SK-N-SH treated with all-trans-retinoic acid at 6 μM for 48 hours (cell line): Measurements from ENCODE around the gene PRDM11.

Experiments
- ATAC-seq: fragments of 200-7000 bp; cut with Tn5 transposase; 3 replicates; pipeline ENCODE4 v1.9.1; 2020; ENCODE audit warnings: mild to moderate bottlenecking, moderate library complexity
- ARNTL ChIP-seq: fragments of 450-650 bp; formaldehyde crosslinking; IDR thresholded peaks from 2 replicates; pipeline ENCODE4 v1.5.0; 2020; ENCODE audit warnings: low read depth, mild to moderate bottlenecking, moderate library complexity, borderline replicate concordance
- BACH2 ChIP-seq: fragments of 250-450 bp; sonication (Bioruptor Pico); IDR thresholded peaks from 2 replicates; pipeline ENCODE4 v1.9.0; 2021; ENCODE audit warnings: mild to moderate bottlenecking, borderline replicate concordance
- CSDC2 ChIP-seq: fragments of 250-450 bp; sonication (Bioruptor Pico); IDR thresholded peaks from 2 replicates; pipeline ENCODE4 v1.5.0; 2020; ENCODE audit warnings: mild to moderate bottlenecking, moderate library complexity
- CSRNP3 ChIP-seq: fragments of 250-450 bp; sonication (Bioruptor Pico); IDR thresholded peaks from 2 replicates; pipeline ENCODE4 v1.5.1; 2021; ENCODE audit warnings: mild to moderate bottlenecking, moderate library complexity
- GLIS3 ChIP-seq: fragments of 250-450 bp; sonication (Bioruptor Pico); IDR thresholded peaks from 2 replicates; pipeline ENCODE4 v1.5.0; 2020; ENCODE audit warnings: mild to moderate bottlenecking, moderate library complexity
- ISL1 ChIP-seq: fragments of 250-450 bp; sonication (Bioruptor Pico); IDR thresholded peaks from 2 replicates; pipeline ENCODE4 v2.1.2; 2022; ENCODE audit warnings: mild to moderate bottlenecking, moderate library complexity
- OSR1 ChIP-seq: fragments of 250-450 bp; sonication (Bioruptor Pico); IDR thresholded peaks from 2 replicates; pipeline ENCODE4 v1.8.0; 2022; ENCODE audit warnings: moderate library complexity, mild to moderate bottlenecking, inconsistent platforms
- PATZ1 ChIP-seq: fragments of 250-450 bp; sonication (Bioruptor Pico); IDR thresholded peaks from 2 replicates; pipeline ENCODE4 v1.8.0; 2020; ENCODE audit warnings: mild to moderate bottlenecking, moderate library complexity, borderline replicate concordance
- POU6F1 ChIP-seq: fragments of 250-450 bp; sonication (Bioruptor Pico); IDR thresholded peaks from 2 replicates; pipeline ENCODE4 v1.8.0; 2021; ENCODE audit warnings: low read depth, mild to moderate bottlenecking, moderate library complexity, borderline replicate concordance
- PPARA ChIP-seq: fragments of 250-450 bp; sonication (Bioruptor Pico); IDR thresholded peaks from 2 replicates; pipeline ENCODE4 v1.5.0; 2020; ENCODE audit warnings: mild to moderate bottlenecking, borderline replicate concordance
- RARB ChIP-seq: fragments of 250-450 bp; sonication (Bioruptor Pico); IDR thresholded peaks from 2 replicates; pipeline ENCODE4 v1.8.0; 2021; ENCODE audit warnings: mild to moderate bottlenecking, moderate library complexity
- TCF4 ChIP-seq: fragments of 250-450 bp; sonication (Bioruptor Pico); IDR thresholded peaks from 2 replicates; pipeline ENCODE4 v1.8.0; 2021; ENCODE audit warnings: mild to moderate bottlenecking, moderate library complexity, borderline replicate concordance
- TOX ChIP-seq: fragments of 250-450 bp; sonication (Bioruptor Pico); IDR thresholded peaks from 2 replicates; pipeline ENCODE4 v1.8.0; 2021; ENCODE audit warnings: mild to moderate bottlenecking, moderate library complexity, borderline replicate concordance
- ZFP30 ChIP-seq: fragments of 450-650 bp; formaldehyde crosslinking; IDR thresholded peaks from 2 replicates; pipeline ENCODE4 v1.5.0; 2022; ENCODE audit warnings: mild to moderate bottlenecking, moderate library complexity
- ZNF565 ChIP-seq: fragments of 450-650 bp; formaldehyde crosslinking; conservative IDR thresholded peaks from 2 replicates; pipeline ENCODE4 v1.5.0; 2020; ENCODE audit warnings: low read depth, mild to moderate bottlenecking, moderate library complexity
- ZNF70 ChIP-seq: fragments of 450-650 bp; formaldehyde crosslinking; IDR thresholded peaks from 2 replicates; pipeline ENCODE4 v1.5.0; 2020; ENCODE audit warnings: mild to moderate bottlenecking, moderate library complexity
- TF ChIP-seq, protein P1 (sequence below): fragments of 250-450 bp; sonication (Bioruptor Pico); IDR thresholded peaks from 2 replicates; pipeline ENCODE4 v1.5.0; 2020; ENCODE audit warnings: mild to moderate bottlenecking, moderate library complexity

The PRDM11 gene

DNA sequence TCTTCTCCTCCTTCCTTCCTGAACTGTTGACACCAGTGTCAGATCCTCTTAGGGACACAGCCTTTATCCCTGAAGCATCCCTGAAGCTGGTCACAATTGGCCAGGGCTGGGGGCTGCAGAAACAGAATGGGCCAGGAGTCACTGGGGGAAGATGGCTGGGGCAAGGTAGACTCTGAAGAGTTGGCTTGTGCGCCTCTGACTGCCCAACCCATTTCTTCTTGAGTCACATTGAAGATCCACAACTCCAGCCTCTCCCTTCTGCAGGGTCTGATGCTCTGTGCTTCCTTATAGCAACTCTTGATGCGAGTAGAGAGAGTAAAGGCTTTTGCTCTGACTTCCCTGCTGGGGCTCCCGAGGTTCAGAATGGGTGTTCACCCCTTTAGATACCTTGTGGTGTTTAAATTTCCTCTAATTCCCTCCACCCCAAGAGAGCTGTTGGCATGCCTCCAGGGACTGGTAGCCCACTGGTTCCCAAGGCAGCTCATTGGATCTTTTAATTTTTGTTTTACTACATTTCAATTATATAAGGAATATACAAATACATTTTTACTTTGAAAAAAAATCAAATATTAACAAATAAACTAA is 13.4 kb downstream of the PRDM11 start (continued):
- no peak for TF ChIP-seq CSRNP3 (CRISPR knock-in tag)
- TF ChIP-seq, all 23 proteins: peak for 0

DNA sequence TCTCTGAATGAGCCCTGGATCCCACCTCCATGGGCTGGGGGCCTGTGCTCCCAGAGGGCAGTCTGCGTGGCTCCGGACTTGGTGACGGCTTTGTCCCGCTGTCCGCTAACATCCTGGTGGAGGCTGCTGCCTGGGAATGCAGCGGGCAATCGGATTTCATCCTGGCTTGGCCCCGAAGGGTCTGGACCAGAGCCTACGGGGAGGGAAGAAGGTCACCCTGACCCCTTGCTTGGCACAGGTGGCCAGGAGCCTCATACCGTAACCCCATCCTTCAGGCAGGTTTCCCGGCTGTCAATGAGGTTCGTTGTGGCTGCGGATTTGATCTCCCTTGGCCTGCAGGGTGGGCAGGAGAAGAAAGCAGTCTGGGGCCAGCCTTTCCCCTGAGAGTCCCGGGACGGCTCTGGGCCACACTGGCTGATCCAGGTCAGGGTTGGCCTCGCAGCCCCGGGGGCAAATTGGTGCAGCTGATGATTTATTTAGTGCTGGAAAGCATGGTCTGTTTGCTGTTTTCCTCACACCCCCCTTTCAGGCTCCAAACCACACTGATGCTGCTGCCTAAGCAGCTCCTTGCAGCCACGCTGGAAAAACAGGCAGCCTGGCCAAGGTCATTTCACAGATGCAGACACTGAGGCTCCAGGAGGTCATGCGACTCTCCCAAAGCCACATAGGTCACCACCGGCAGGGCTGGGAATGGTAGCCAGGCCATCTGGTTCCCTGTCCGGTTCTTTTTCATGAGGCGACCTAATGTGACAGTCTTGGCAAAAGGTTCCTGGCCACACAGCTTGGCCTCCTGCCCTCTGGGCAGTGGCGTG is 15.0 kb downstream of the PRDM11 start:
- ATAC-seq: peak; percentile 9; the same call in 1 of the 3 replicates
- TF ChIP-seq TCF4 (CRISPR knock-in tag) (peak; percentile 34; the same call in 1 of the 2 replicates), BACH2 (CRISPR knock-in tag) (no peak)

GRCh38 chr11:45162064-45162375 is 15.6 kb downstream of the PRDM11 start:
- no peak for ATAC-seq
- TF ChIP-seq CSDC2 (CRISPR knock-in tag) (no peak), ISL1 (CRISPR knock-in tag) (no peak), OSR1 (no peak), PPARA (CRISPR knock-in tag) (no peak), POU6F1 (no peak), ZNF565 (CRISPR knock-in tag) (no peak), CSRNP3 (CRISPR knock-in tag) (no peak), PATZ1 (CRISPR knock-in tag) (no peak), ZNF70 (no peak), ARNTL (CRISPR knock-in tag) (no peak), ZFP30 (CRISPR knock-in tag) (no peak), RARB (CRISPR knock-in tag) (no peak)
- TF ChIP-seq, protein P1, sequence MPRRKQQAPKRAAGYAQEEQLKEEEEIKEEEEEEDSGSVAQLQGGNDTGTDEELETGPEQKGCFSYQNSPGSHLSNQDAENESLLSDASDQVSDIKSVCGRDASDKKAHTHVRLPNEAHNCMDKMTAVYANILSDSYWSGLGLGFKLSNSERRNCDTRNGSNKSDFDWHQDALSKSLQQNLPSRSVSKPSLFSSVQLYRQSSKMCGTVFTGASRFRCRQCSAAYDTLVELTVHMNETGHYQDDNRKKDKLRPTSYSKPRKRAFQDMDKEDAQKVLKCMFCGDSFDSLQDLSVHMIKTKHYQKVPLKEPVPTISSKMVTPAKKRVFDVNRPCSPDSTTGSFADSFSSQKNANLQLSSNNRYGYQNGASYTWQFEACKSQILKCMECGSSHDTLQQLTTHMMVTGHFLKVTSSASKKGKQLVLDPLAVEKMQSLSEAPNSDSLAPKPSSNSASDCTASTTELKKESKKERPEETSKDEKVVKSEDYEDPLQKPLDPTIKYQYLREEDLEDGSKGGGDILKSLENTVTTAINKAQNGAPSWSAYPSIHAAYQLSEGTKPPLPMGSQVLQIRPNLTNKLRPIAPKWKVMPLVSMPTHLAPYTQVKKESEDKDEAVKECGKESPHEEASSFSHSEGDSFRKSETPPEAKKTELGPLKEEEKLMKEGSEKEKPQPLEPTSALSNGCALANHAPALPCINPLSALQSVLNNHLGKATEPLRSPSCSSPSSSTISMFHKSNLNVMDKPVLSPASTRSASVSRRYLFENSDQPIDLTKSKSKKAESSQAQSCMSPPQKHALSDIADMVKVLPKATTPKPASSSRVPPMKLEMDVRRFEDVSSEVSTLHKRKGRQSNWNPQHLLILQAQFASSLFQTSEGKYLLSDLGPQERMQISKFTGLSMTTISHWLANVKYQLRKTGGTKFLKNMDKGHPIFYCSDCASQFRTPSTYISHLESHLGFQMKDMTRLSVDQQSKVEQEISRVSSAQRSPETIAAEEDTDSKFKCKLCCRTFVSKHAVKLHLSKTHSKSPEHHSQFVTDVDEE: no peak
- TF ChIP-seq, all 23 proteins: peak for 0

GRCh38 chr11:45162916-45163879 is 16.8 kb downstream of the PRDM11 start:
- no peak for ATAC-seq
- TF ChIP-seq TOX (CRISPR knock-in tag): no peak
- no peak for TF ChIP-seq CSDC2 (CRISPR knock-in tag)
- TF ChIP-seq BACH2 (CRISPR knock-in tag): no peak
- TF ChIP-seq ZNF565 (CRISPR knock-in tag): no peak
- TF ChIP-seq GLIS3: no peak
- TF ChIP-seq POU6F1: no peak
- TF ChIP-seq PATZ1 (CRISPR knock-in tag): no peak
